Measurements from ENCODE around the gene PLSCR2.
"Not testable (repeated sequence)": the region's sequence is repeated elsewhere in the genome, so short reads cannot be mapped to it uniquely, and the experiment has no call there.

DNA sequence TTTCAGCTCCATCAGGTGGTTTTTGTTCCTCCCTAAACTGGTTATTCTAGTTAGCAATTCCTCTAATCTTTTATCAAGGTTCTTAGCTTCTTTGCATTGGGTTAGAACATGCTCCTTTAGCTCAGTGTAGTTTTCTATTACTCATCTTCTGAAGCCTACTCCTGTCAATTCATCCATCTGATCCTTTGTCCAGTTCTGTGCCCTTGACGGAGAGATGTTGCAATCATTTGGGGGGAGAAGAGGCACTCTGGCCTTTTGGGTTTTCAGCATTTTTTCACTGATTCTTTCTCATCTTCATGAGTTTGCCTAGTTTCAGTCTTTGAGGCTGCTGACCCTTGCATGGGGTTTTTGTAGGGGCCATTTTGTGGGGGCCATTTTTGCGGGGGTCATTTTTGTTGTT is 5.6 kb upstream of the PLSCR2 start:
- not testable (repeated sequence) for TF ChIP-seq CTCF (IDR thresholded peaks at IDR 0.05; ENCODE audit: insufficient read depth, low read length, poor library complexity, severe bottlenecking); EZH2phosphoT487 (conservative IDR thresholded peaks at IDR 0.05; ENCODE audit: low read length)
